Measurements from ENCODE around the gene TIGIT.

The TIGIT gene

GRCh38 chr3:114356066-114356465, 62.2 kb downstream of the TIGIT start:
- DNase-seq = no peak

- DNase-seq = no peak
Measured at GRCh38 chr3:114356525-114356924, 62.7 kb downstream of the TIGIT start.

All from NCI-H2081 treated with DMSO at 0.1 percent for 48 hours (cell line).